Measurements from ENCODE around the gene GNRH2.
"Not testable (repeated sequence)": the region's sequence is repeated elsewhere in the genome, so short reads cannot be mapped to it uniquely, and the experiment has no call there.

GNRH2 gene, protein sequence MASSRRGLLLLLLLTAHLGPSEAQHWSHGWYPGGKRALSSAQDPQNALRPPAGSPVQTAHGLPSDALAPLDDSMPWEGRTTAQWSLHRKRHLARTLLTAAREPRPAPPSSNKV

GRCh38 chr20:3043322-3043721, at the start of gene GNRH2:
TSS of gene GNRH2 (plus strand) at chr20:3043622. CDS start at chr20:3044415, 793 bp downstream.
- DNase-seq, result no peak

DNA sequence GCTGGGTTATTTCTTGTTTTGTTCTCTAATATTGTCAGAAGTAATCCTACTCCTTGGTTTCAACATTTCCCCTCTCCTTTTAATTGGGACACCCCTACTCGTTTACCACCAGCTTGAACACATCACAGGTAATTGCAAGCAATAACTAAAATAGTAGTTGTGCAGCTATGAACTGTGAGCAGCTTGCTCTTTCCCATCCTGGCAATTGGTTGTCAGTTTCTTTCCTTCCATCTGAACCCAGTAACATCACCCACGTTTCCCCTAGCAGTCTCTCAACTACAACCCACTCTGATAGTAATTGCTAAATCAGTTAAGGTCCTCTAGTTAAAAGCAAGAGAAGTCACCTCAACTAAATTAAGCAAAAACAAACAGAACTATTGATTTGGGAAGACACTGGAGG, 47.6 kb upstream of the GNRH2 start:
- DNase-seq, result no peak

GRCh38 chr20:2998728-2999127, 44.7 kb upstream of the GNRH2 start:
- DNase-seq, result no peak

DNA sequence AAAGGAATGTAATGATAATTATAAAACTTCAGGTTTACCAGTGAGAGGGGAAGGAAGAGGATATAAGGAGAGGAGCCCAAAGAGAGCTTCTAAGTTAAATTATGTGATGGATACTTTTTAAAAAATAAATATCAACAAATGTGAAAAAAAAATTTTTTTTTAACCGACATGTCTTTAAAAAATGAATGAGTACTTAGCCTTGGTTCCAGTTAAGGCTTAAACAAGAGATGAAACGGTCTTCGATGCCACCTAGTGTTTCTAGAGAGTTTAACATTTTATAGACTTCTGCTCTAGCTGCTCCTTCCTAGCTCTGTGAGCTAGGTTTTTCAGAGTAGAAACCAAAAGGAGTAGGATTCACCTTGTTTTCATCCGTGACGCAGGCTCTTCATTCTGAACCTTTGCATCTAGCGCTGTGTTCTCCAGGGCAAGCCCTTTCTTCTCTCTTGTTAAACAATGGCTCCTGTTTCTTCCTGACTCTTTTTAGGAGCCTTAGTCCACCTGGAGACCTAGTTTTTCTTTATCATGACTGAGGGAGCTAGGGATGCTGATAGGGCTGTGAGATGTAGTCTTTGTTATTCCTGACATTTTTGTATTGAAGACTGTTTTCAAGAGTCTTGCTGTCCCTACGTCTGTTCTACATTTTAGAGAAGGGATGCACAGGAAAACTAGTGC, 42.4 kb upstream of the GNRH2 start:
- no peak for DNase-seq

GRCh38 chr20:3003416-3003815, 40.0 kb upstream of the GNRH2 start:
- DNase-seq, result no peak

- no peak for DNase-seq
Observed at GRCh38 chr20:3010985-3011723, 32.3 kb upstream of the GNRH2 start.

DNA sequence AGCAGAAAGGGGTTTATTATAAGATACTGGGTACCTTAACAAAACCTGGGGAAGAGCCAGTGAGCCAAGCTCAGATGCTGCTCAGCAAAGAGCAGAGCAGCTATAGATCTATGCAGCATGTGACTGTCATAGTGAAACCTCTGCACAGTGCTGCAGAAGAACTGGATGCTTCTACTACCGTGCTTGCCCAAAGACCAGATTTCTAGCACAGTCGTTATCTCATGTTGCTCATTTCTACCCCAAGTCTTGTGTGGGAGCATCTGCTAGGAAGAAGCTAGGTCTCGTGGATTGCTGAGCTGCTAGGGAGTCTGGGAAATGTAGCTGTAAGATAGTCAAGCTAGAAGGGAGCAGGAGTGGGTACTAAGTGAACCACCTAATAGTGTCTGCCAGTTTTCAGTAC, 31.7 kb upstream of the GNRH2 start:
- DNase-seq, result no peak

DNA sequence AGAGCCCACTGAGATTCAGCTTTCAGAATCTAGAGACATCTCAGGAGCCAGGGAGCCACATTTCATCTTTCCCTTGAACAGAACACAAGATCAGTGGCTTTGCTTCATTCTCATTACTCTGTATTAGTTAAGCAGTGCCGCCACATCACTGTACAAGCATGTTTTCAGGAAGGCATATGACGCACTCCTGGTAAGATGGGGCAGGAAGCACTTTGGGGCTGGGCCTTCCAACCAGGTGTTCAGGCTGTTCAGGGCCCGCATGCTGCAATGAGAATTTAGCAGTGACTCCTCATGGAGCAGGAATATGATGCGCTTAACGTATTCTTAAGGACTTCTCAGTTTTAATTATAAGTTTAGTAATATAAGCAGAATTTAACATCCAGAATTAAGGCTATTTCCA, 29.7 kb upstream of the GNRH2 start:
- no peak for DNase-seq

DNA sequence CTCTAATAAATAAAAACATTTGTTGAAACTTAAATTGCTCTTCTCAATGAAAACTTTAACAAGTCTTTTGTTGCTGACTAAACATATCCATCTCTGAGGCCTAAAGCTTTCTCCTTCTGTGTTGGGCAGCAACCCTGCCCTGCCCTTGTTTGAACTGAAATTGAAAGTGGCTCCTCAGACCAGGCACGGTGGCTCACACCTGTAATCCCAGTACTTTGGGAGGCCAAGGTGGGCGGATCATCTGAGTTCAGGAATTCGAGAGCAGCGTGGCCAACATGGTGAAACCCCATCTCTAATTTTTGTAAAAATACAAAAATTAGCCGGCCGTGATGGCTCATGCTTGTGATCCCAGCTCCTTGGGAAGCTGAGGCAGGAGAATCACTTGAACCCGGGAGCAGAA, 29.2 kb upstream of the GNRH2 start:
- DNase-seq, result no peak

DNA sequence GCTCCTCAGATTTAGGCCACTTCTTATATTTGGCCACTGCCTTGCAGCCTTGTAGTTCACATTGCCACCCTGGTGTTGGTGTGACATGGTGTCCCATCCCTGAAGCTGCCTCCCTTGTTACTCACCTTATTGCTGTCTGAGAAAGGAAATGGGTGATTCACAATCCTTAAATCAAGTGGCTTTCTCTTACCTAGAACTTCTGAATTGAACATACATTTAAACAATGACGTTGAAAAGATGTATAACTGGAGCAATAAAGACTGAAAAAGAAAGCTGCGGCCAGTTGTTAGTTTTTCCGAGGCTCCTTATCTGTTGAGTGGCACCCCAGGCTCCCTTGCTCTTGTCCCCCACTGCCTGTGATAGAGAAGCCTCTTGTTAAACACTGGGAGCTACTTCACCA, 28.8 kb upstream of the GNRH2 start:
- no peak for DNase-seq

- not testable (repeated sequence) for DNase-seq
Observed at GRCh38 chr20:3015302-3015701, 28.1 kb upstream of the GNRH2 start.

DNA sequence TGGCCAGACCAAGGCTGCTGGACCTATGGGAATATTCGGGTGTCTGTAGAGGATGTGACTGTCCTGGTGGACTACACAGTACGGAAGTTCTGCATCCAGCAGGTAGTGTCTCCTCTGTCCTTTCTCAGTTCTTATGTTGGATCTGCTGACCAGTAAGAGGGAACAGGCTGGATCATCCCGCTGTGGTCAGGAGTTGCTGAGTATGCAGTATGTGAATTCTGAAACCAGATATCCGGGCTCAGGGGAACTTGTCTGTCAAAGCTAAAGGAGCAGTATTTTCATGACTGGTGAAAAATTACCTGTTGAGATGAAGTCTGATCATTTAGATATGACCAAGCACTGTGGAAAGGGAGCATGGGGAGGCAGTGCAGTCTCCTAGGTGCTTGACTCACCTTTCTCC, 22.1 kb upstream of the GNRH2 start:
- no peak for DNase-seq

DNA sequence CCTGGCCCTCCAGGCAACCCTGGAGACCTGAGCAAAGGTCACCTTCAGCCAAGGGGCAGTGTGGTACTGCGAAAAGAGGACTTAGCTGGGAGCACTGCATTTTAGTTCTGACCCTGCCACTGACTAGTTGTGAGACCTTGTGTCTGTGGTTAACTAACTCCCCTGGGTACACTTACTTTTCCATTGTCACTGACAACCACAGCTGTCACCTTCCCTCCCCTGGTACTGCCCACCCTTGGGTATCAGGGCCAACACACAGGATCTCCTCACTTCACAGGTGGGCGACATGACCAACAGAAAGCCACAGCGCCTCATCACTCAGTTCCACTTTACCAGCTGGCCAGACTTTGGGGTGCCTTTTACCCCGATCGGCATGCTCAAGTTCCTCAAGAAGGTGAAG, 21.6 kb upstream of the GNRH2 start:
- DNase-seq, result no peak

DNA sequence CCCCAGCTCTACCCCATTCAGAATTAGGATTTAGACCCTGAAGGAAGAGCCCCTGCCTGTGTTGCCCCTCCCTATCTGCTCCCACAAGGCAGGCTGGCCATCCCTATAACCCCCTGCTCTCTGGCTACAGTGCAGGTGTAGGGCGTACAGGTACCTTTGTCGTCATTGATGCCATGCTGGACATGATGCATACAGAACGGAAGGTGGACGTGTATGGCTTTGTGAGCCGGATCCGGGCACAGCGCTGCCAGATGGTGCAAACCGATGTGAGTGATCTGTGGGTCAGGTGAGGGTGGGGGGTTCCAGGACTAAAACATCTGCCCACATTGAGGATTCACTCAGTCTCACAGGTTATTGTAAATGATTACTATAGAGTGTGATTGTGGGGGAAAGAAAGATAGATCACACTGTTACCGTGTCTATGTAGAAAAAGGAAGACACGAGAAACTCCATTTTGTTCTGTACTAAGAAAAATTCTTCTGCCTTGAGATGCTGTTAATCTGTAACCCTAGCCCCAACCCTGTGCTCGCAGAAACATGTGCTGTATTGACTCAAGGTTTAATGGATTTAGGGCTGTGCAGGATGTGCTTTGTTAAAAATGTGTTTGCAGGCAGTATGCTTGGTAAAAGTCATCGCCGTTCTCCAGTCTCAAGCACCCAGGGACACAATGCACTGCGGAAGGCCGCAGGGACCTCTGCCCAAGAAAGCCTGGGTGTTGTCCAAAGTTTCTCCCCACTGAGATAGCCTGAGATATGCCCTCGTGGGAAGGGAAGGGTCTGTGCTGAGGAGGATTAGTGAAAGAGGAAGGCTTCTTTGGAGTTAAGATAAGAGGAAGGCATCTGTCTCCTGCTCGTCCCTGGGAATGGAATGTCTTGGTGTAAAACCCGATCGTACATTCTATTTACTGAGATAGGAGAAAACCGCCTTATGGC, 20.6 kb upstream of the GNRH2 start:
- DNase-seq, result not testable (repeated sequence)

GRCh38 chr20:3027987-3028386, 15.4 kb upstream of the GNRH2 start:
- no peak for DNase-seq

GRCh38 chr20:3031524-3032147, 11.8 kb upstream of the GNRH2 start:
- no peak for DNase-seq

DNA sequence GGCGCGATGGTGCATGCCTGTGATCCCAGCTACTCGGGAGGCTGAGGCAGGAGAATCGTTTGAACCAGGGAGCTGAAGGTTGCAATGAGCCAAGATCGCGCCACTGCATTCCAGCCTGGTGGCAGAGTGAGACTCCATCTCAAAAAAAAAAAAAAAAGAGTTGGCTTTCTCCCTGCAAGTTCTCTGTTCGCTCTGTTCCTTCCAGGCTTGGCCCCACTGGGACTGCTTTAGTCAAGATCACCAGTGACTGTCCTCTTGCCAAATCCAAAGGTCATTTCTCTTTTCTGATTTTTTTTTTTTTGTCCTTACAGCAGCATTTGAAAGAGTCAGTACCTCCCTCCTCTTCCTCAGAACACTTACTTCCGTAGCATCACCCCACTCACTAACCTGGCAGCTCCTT, 10.8 kb upstream of the GNRH2 start:
- no peak for DNase-seq

- DNase-seq, result no peak
Observed at GRCh38 chr20:3037654-3038053, 5.8 kb upstream of the GNRH2 start.

GRCh38 chr20:3038454-3038853, 5.0 kb upstream of the GNRH2 start:
- DNase-seq, result no peak

- DNase-seq, result no peak
Observed at GRCh38 chr20:3039426-3039825, 4.0 kb upstream of the GNRH2 start.

GRCh38 chr20:3040086-3040485, 3.3 kb upstream of the GNRH2 start:
- DNase-seq, result no peak

DNA sequence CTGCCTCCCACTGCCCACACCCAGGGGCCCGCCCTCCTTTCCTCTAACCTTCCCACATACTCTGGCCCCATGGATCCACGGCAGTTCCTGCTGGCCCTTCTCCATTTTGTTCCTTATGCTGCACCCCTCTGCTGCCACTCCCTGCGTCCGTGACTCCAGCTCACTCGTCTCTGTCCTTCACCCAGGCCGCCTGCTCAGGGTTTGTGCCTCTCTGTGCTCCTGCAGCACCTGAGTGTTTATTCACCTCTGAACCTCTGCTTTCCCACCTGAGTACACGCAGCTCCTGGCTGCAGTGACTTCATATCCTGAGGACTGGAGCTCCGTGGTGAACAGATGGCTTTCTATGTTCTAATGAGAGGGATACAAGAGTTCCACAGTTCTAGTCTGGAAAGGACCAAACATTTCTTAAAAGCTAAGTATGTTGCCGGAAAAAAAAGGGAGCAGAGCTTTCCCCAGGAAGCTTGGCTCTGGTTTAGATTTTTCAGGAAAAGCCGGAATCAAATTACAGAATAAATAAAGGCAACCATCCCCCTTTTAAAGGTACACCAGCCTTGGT, 1.5 kb upstream of the GNRH2 start:
- DNase-seq, result no peak

GRCh38 chr20:3042625-3043024, 797 bp upstream of the GNRH2 start:
- DNase-seq, result no peak

All from NCI-H1436 treated with DMSO at 0.1 percent for 48 hours (cell line).